Epidermal melanocyte (primary cell): ENCODE measurements around the gene MYLK.

ENCODE experiments used
- DNase-seq: peaks from one replicate; pipeline ENCODE4 v3.0.0; 2011; ENCODE audit warnings: low spot score; ENCODE audit not compliant: insufficient read length

The MYLK gene

GRCh38 chr3:123831420-123831819 lies 52.7 kb downstream of the MYLK start:
- DNase-seq: no peak

GRCh38 chr3:123821920-123822319 lies 62.2 kb downstream of the MYLK start:
- no peak for DNase-seq

GRCh38 chr3:123819949-123820348 lies 64.2 kb downstream of the MYLK start:
- DNase-seq: no peak

GRCh38 chr3:123818921-123819429 lies 65.2 kb downstream of the MYLK start:
- no peak for DNase-seq

GRCh38 chr3:123818324-123818920 lies 65.7 kb downstream of the MYLK start:
- no peak for DNase-seq

- no peak for DNase-seq
Observed at GRCh38 chr3:123817413-123817812, 66.7 kb downstream of the MYLK start.

- no peak for DNase-seq
Observed at GRCh38 chr3:123816673-123817207, 67.4 kb downstream of the MYLK start.

- no peak for DNase-seq
Observed at GRCh38 chr3:123815981-123816380, 68.2 kb downstream of the MYLK start.

GRCh38 chr3:123813876-123814275 lies 70.3 kb downstream of the MYLK start:
- DNase-seq: no peak

GRCh38 chr3:123809597-123809996 lies 74.5 kb downstream of the MYLK start:
- no peak for DNase-seq

- DNase-seq: no peak
Observed at GRCh38 chr3:123808812-123809211, 75.3 kb downstream of the MYLK start.

GRCh38 chr3:123807820-123808219 lies 76.3 kb downstream of the MYLK start:
- DNase-seq: no peak

GRCh38 chr3:123805504-123805903 lies 78.6 kb downstream of the MYLK start:
- DNase-seq: no peak

GRCh38 chr3:123805101-123805500 lies 79.0 kb downstream of the MYLK start:
- no peak for DNase-seq

GRCh38 chr3:123804676-123805075 lies 79.5 kb downstream of the MYLK start:
- DNase-seq: no peak

GRCh38 chr3:123803521-123803920 lies 80.6 kb downstream of the MYLK start:
- DNase-seq: no peak

- DNase-seq: no peak
Observed at GRCh38 chr3:123802007-123802625, 82.0 kb downstream of the MYLK start.

GRCh38 chr3:123801474-123801873 lies 82.7 kb downstream of the MYLK start:
- DNase-seq: no peak

GRCh38 chr3:123800362-123800682 lies 83.8 kb downstream of the MYLK start:
- DNase-seq: peak; percentile 35

GRCh38 chr3:123799544-123800361 lies 84.4 kb downstream of the MYLK start:
- no peak for DNase-seq

GRCh38 chr3:123798550-123798949 lies 85.6 kb downstream of the MYLK start:
- DNase-seq: no peak
